Lower leg skin (tissue), 3 donors: ENCODE measurements around the gene CYP27A1.

Source experiments
- CTCF ChIP-seq, 3 donors: fragments of 450-650 bp; IDR thresholded peaks; one replicate each; pipeline ENCODE4 v1.5.1; 2016; ENCODE audit warnings: antibody characterized with exemption in 3 of 3, mild to moderate bottlenecking in 3 of 3, moderate library complexity in 2 of 3
- POLR2A ChIP-seq, 2 donors: fragments of 450-650 bp; IDR thresholded peaks; one replicate each; pipeline ENCODE4 v1.6.1; 2016 to 2017; ENCODE audit warnings: antibody characterized with exemption in 2 of 2, mild to moderate bottlenecking in 1 of 2, moderate library complexity in 1 of 2

GRCh38 chr2:218820746-218821369, 38.9 kb downstream of the CYP27A1 start:
- TF ChIP-seq POLR2A (IDR thresholded peaks at IDR 0.05) (no peak), CTCF (IDR thresholded peaks at IDR 0.05) (no peak)
